GM21825 (cell line): Measurements from ENCODE around the gene EPB41.
"Not testable (repeated sequence)": the region's sequence is repeated elsewhere in the genome, so short reads cannot be mapped to it uniquely, and the experiment has no call there.

Source experiments
- ATAC-seq: cut with Tn5 transposase; IDR thresholded peaks from one replicate; pipeline ENCODE4 v1.9.1; 2021; ENCODE audit warnings: mild to moderate bottlenecking, moderate library complexity; ENCODE audit not compliant: unreplicated experiment

The EPB41 gene

DNA sequence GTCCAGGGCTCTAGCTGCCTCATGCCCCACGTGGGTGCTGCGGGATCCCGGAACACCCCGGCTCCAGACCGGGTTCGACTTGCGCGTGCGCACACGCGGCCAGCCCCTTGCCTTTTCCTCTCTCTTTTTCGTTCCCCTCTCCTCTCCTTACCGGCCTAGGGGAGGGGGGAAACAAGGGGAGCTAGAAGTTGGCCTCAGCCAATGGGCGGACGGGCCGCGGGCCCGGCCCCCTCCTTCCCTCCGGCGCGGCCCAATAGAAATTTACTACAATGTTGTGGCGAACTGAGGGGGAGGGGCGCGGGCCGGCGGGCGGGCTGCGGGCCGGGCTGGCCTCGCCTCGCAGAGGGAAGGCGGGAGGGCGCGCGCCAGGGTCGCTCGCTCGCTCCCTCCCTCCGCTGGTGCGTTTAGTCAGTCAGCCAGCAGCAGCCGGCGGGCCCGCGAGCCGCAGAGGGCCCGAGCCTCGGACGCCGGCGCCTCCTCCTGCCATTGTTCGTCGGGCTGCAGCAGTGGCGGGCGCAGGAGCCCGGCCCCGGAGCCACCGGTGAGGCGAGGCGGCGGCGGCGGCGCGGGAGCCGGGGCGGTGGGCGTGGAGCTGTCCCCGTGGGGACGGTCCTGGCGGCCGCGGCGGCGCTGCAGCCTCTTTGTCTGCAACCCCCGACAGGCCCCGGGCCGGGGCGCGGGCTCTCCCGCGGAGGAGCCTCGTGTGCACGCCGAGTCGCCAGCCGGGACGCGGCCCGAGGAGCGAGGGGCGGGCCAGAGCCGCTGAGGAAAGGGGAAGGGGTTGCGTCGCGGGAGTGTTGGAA is at the start of gene EPB41:
EPB41 (plus strand) TSS at position 342 of the 803 bp plus-strand sequence. CDS start 72,869 bp downstream, outside the sequence.
- ATAC-seq: peak; percentile 77

DNA sequence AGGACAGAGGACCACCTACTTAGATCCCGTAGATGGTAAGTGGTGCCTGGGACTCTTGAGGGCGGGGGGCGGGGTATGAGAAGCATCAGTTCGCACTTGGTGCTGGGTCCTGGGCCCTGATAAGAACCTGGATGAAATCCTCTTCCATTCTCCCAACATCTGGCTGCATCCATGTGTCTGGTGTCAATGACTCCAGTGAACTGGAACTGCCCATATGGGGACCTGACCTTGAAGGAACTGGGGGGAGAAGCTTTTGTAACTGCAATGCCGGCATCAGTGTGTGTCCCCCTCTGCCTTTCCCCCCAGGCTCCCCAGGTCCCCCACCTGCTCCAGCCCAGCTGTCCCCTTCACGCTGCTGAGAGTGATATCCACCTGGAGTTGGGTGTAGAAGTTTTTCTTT is 49.7 kb upstream of the EPB41 start:
- ATAC-seq: no peak

DNA sequence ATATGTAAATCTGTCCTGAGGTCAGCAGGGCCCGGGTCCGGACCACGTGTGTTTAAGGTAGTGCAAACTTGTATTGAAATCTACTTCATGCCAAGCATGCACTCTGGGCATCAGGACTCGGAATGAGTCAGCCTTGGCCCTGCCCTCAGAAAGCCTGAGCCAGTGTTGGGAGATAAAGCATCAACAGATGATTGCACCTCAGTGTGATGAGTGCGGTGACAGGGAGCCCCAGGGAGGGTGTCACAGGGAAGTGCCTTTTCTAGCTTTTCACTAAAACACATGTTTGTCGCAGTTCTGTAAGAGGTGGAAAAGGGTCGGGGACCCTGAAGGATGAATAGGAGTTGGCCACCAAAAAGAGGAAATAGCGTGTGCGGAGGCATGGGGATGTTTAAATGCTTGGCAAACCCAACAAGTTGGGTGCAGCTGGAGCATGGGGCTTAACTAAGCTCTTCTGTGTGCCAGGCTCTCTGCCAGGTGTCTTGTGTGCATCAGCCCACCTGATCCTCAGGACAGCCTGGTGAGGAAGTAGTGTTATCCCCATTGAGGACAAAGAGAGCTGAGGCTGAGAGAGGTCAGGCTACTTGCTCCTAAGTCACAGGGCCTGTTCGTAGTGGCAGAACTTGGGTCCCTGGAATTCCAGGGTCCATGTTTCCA is 48.2 kb upstream of the EPB41 start:
- no peak for ATAC-seq

DNA sequence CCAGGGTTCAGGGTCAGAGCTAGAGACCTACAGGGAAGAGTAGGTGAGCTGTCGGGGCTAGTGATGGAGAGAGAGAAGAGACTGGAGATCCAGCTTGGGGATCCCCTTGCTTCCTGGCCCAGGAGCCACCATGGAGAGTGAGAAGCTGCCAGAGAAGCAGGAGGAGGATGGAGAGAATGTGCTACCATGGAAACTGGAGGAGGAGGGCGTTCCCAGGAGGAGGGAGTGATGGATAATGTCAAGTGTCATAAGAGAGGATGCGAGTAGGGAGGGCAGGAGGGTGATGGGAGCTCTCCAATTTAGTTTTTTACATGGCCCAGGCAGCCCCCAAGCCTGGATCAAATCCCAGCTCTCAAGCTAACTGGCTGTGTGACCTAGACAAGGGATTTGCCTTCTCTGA is 46.5 kb upstream of the EPB41 start:
- ATAC-seq: no peak

DNA sequence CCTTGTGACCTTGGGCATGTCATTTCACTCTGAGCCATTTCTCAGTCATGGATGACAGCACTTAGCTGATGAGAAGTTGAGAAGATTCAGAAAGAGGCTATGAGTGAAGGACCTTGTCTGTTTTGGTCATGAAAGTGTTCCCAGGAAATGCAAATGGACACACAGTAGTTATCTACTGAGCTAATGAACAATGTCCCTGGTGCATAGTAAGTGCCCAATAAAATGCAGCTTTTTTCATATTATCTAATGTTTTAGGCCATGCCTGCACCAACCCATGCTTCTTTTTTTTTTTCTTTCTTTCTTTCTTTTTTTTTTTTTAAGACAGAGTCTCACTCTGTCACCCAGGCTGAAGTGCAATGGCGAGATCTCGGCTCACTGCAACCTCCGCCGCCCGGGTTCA is 44.4 kb upstream of the EPB41 start:
- no peak for ATAC-seq

DNA sequence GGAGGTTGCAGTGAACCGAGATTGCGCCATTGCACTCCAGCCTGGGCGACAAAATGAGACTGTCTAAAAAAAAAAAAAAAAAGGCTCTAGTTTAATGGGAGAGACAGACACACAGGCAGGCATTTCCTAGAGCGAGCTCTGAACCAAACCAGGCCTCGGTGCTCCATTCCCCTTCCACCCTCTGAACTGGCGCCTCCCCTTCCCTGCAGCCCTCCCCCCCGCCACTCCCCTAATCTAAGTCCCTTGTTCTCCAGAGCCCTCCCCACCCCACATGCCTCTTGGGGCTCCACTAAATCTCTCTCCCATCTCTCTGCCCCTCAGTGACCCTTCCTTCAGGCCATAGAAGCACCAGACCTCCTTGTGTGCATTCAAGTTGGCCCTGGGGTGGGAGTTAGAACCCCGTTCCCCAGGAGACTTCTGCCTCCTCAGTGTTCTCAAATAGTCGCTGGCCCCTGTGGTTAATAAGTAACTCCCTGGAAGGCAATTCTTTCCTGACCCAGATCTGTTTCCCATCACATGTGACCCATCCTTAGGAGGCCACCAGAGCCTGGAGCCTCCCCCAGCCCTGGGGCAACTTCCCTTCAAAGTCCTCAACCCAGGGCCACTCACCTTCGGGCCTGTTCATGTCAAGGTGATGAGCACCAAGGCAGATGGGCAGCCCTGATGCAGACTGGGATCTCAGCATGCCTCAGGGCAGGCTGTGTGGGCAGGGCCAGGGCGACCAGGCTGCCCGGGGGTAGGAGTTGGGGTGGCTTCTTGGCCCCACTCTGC is 42.6 kb upstream of the EPB41 start:
- no peak for ATAC-seq

DNA sequence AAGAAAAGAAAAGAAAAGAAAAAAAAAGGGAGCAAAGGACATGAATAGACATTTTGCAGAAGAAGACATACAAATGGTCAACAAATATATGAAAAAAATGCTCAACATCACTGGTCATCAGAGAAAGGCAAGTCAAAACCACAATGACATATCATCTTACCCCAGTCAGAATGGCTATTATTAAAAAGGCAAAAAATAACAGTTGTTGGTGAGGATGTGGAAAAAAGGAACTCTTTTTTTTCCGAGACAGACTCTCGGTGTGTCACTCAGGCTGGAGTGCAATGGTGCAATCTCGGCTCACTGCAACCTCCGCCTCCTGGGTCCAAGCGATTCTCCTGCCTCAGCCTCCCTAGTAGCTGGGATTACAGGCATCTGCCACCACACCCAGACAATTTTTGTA is 39.2 kb upstream of the EPB41 start:
- not testable (repeated sequence) for ATAC-seq

DNA sequence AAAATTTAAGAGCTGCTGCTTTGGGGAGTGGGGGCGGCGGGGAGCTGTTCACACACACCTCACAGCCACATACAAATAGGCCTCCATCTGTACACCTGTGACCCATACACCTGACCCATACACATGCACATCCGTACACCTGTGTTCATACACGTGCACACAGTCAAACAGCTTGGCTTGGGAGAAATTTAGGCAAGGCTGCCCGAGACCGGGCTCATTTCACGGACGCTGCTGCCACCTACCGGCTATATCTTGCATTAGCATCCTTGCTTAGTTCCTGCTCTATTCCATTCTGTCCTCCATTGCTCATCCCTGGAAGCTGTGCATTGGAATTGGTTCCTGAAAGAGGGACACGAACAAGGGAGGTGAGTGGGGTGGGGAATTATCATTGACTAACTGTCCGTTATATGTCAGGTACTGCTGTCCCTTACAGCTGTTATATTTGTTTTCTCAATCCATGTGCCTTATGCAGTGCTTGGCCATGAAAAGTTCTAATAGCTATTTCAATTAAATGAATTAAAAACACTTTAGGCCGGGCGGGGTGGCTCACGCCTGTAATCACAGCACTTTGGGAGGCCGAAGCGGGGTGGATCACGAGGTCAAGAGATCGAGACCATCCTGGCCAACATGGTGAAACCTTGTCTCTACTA is 37.1 kb upstream of the EPB41 start:
- no peak for ATAC-seq

DNA sequence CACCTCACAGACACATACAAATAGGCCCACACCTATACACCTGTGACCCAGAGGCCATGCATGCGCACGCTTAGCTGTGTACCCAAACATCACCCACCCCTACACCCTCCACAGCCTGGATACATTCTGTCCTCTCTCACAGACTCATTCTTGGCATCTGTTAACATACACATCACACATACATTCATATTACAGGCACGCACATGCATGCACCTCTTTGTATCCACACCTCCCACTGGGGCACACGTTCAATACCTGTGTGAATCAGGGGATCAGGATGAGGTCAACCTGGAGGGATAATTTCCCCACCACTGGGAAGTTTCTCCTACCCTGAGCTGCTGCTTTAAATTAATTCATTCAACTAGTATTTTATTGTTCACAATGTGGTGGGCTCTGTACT is 35.6 kb upstream of the EPB41 start:
- no peak for ATAC-seq

DNA sequence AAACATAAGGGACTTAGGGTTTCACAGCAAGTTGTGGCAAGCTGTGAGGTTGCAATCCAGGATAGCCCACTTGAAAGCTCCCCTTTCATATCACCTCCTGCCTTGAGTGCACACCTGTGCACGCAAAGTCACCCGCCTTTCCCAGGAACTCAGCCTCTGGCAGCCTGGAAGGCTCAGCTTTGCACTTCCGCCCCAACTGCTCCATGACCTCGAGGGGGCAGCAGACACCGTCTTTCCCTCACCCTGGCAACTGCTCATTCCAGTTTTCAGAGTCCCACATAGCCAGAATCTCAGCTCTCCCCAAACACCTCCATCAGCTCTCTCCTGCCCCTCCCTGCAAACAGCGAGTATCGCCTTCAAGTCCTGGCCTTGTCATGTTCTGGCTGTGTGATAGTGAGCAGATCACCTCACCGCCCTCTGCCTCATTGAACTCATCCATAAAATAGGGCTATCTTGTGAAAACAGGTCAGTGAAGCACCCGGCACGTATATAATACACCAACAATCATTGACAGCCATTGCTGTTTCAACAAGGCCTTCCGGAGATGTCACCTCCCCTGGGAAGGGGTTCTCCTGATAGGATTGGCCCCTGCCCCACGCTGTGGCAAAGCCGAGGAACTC is 32.2 kb upstream of the EPB41 start:
- ATAC-seq: no peak

DNA sequence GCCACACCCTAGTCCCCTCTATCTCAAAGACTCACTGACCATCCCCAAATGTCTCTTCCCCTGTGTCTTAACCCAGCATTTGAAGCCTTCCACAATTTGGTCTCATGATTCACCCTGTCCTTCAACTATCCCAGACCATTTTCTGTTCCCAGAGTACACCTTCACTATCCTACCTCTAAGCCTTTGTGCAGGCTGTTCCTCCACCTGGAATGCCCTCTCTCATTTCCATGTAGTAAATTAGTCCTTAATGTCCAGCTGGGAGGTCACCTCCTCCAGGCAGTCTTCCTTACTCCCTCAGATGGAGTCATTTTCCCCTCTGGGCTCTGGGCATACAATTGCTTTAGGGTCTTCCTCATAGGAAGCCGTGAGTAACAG is 31.1 kb upstream of the EPB41 start:
- no peak for ATAC-seq

DNA sequence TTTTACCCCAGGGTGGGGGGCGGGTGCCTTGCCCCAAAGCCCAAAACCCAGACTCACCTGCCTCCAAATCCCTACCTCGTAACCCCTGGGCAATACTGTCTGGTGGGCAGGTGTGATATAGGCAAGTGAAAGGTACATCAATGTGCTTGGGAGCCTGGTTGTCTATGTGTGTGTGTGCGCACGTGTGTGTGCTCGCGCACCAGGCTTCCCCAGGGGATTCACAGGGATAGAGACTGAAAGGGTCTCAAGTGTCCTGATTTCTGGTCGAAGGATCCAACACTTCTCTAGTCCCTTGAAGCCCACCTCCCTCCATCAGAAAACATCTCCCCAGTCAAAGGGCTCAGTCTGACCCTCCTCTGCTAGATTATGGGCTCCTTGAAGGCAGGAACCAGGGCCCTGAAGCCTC is 28.9 kb upstream of the EPB41 start:
- ATAC-seq: no peak

DNA sequence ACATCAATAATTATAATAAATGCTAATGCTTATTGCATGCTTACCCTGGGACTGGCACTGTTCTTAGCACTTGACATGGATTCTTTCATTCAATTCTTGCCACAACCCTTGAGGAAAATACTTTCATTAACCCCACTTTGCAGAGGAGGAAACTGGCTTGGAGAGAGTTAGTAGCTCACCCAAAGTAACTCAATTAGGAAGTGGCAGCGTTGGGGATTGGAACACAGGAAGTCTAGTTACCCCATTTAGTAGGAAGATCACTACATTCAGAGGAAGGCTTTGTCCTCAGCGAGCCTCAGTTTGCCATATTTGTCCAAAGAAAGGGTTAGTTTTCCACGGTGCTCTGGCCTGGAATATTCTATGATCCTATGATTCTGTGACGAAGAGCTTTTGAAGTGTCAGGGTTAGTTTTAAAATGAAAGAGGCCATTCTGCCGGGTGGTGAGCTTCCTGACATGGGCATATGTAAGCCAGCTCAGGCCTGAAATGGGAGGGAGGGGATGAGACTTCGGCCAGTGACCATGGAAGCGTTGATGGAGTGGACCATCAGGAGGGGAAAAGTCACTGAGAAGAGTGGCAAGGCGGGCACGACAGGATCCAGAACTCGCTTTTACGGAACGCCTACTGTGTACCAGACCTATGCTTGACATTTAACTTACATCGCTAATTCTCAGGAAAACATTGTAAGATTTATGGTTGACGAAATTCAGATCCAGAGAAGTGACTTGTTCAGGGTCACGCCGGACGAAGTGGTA is 28.2 kb upstream of the EPB41 start:
- no peak for ATAC-seq

DNA sequence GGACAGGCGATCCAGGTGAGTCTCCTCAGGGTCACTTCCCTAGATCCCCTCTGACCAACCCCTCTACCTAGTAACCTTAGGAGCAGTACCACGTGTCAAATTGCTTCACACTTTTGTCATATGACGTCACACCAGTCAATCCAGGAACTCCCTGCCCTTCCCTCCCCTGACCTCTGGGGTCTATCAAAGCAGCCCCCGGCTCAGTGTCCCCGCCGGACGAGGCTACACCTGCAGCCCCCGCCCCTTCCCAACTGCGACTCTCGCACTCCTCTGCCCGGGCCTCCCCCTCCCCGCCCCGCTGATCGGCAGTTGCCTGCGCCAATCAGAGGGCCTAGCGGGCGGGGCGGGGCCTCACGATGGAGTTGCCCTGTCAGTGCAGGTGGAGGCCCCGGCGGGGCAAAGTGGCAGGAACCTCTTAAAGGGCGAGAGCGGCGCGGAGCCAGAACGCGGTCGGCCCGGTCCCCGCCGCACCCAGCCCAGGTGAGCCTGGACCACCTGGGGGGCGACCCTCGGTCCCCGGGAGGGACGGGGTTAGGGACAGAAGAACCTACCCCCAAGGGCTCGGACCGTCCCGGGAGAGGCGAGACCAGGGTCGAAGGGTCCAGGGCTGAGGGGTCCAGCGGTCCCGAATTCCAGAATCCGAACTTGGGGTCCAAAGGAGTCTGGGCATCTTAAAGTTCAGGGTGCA is 27.5 kb upstream of the EPB41 start:
- ATAC-seq: peak; percentile 57

DNA sequence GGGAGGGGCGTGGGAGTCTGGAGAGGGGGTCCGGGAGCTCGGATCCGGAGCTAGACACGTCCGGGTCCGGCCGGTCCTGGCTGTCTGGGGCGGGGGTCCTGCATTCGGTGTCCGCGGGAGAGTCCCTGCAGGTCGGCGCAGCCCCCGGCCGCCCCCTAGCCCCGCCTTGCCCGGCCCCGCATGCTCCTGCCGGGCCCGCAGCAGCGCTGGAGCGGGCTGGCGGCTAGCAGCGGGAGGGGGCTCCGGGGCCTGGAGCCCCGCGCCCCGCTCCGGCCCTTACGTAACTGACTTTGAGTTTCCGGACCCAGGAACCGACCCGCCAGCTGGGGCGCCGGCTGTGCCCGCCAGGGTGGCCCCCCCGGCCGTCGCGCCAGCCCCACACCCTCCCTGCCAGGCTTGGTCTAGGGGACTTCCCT is 26.9 kb upstream of the EPB41 start:
- ATAC-seq: no peak

DNA sequence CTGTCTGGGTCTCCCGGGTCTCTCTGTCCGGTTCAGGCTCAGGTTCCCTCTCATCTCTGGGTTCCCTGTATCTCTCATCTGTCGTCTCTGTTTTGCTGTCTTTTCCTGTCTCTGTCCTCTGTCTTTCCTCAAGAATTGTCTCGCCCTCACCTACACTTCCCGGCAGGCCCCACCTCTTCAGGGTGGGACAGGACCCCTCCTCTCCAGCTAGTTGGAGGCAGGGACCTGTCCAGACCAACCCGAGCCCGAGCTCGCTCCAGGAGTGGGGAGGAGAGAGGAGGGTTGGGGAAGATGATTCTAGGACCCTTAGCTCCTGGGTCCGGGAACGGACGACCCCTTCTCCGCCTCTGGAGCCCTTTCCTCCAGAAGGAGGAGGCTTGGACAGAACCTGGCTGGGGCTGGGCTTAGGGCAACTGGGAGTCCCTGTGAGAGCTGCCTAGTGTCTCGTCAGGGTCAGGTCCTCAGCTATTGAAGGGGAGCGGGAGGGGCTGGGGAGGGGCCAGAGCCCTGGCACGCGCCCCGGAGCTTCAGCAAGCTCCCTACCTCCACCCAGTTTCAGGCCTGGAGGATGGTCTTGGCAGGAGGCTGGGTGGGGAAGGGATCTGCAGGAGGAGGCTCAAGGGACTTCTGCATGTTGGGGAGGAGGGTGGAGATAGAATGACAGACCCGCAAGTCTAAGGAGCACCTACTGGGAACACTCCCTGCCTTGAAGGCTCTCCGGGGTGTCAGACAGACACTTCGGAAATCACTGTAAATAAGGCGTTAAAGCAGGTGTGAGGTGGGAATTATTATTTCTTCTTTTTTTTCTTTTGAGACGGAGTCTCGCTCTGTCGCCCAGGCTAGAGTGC is 26.3 kb upstream of the EPB41 start:
- ATAC-seq: no peak

DNA sequence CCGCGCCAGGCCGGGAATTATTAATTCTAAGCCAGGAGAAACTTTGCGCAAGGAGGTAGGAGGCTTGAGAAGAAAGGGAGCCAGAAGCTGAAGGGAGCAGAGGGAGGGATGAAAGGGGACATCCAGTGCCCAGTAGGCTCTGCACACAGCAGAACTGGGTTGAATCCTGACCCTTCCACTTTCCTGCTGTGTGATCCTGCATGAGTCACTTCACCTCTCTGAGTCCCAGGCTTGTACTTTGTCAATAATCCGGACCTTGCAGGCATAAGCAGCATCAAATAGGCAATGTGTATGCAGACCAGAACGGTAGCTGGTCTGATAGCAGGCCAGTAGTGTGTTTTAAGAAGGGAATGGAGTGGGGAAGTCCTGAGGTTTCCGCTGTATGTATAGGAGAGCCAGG is 25.5 kb upstream of the EPB41 start:
- no peak for ATAC-seq

DNA sequence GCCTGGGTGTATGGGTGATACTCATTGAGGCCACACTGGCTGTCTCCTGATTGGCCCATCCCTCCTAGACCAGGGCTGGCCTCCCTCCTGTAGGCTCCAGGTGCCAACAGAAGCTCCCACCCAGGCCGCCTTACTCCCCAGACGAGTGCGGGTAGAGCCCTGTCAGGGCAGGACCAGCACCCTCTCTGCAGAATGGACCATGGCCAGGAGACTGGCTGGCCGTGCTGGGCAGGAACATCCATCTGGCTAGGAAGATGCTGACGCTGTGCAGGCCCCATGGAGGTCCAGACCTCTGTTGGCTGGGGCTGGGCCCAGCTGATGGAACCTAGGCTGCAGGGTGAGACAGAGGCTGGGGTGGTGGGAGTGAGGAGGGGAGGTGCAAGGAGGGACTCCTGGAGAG is 25.0 kb upstream of the EPB41 start:
- no peak for ATAC-seq

DNA sequence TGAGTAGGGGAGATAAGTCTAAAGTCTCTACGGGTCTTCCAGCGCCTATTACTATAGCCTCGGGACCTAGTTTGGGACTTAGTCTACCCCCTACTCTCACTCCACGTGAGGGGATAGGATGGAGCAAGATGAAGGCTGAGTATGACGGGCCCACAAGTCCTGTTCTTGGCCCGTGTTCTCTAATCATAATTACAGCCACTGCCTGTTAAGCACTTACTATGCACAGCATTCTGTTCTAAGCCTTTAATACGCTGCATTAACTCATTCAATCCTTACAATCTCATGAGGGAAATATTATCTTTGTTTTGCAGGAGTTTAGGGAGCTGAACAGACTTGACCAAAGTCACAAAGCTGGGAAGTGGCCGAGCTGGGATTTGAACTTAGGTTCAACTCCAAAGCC is 23.9 kb upstream of the EPB41 start:
- no peak for ATAC-seq
